ENCODE results near the gene FOXP1.

GRCh38 chr3:71319771-71320170 lies 263.8 kb downstream of the FOXP1 start:
- no peak for TF ChIP-seq JUNB (CRISPR knock-in tag; conservative IDR thresholded peaks at IDR 0.05)
- no peak for TF ChIP-seq CTCF (IDR thresholded peaks at IDR 0.05 in 2 of 3, conservative IDR thresholded peaks at IDR 0.05 in 1 of 3; ENCODE audit: insufficient read depth in 2 of 3, low read depth in 1 of 3, low read length in 3 of 3)
- TF ChIP-seq CREB1 (IDR thresholded peaks at IDR 0.05) = no peak
- TF ChIP-seq CREB1 (CRISPR knock-in tag; IDR thresholded peaks at IDR 0.05) = no peak
- TF ChIP-seq DDX20 (tag; IDR thresholded peaks at IDR 0.05; ENCODE audit: low read depth) = no peak
- no peak for TF ChIP-seq E2F4 (CRISPR knock-in tag; IDR thresholded peaks at IDR 0.05; ENCODE audit: low read depth)
- TF ChIP-seq REST (IDR thresholded peaks at IDR 0.05; ENCODE audit: borderline replicate concordance) = no peak
- no peak for TF ChIP-seq REST (CRISPR knock-in tag; IDR thresholded peaks at IDR 0.05; ENCODE audit: low read depth)
- no peak for TF ChIP-seq NR3C1 (CRISPR knock-in tag; IDR thresholded peaks at IDR 0.05)
- TF ChIP-seq PHTF2 (CRISPR knock-in tag; IDR thresholded peaks at IDR 0.05) = no peak
